ENCODE results near the gene CUX1.

The CUX1 gene

GRCh38 chr7:102211590-102212550 is 394.4 kb downstream of the CUX1 start:
- H2AFZ ChIP-seq (ENCODE audit: low read length, unreplicated experiment), result no peak overlapping the region
- no peaks in the 10 kb centered on the region for H3K4me1 ChIP-seq (ENCODE audit: control insufficient read depth, insufficient read depth, low read length, unreplicated experiment)
- H3K79me2 ChIP-seq (ENCODE audit: control insufficient read depth, insufficient read depth, low read length, unreplicated experiment), result no peaks in the 10 kb centered on the region
- no peaks in the 10 kb centered on the region for H3K36me3 ChIP-seq (ENCODE audit: insufficient read depth, low read length)
- H3K4me3 ChIP-seq (ENCODE audit: low read depth, low read length), result no peak overlapping the region
- H3K27me3 ChIP-seq (ENCODE audit: insufficient read depth, low read length), result no peaks in the 10 kb centered on the region
- no peak overlapping the region for H3K27ac ChIP-seq (ENCODE audit: low read depth, low read length)

GRCh38 chr7:102214477-102215072 is 397.1 kb downstream of the CUX1 start:
- H3K27ac ChIP-seq (ENCODE audit: low read depth, low read length), result no peak overlapping the region
- no peaks in the 10 kb centered on the region for H3K36me3 ChIP-seq (ENCODE audit: insufficient read depth, low read length)
- H3K4me1 ChIP-seq (ENCODE audit: control insufficient read depth, insufficient read depth, low read length, unreplicated experiment), result no peaks in the 10 kb centered on the region
- no peak overlapping the region for H2AFZ ChIP-seq (ENCODE audit: low read length, unreplicated experiment)
- no peak overlapping the region for H3K4me3 ChIP-seq (ENCODE audit: low read depth, low read length)
- no peaks in the 10 kb centered on the region for H3K79me2 ChIP-seq (ENCODE audit: control insufficient read depth, insufficient read depth, low read length, unreplicated experiment)
- H3K27me3 ChIP-seq (ENCODE audit: insufficient read depth, low read length), result no peaks in the 10 kb centered on the region

GRCh38 chr7:102215256-102215655 is 397.8 kb downstream of the CUX1 start:
- Histone ChIP-seq H2AFZ (ENCODE audit: low read length, unreplicated experiment) (no peak overlapping the region), H3K27ac (ENCODE audit: low read depth, low read length) (no peak overlapping the region), H3K27me3 (ENCODE audit: insufficient read depth, low read length) (no peaks in the 10 kb centered on the region), H3K4me3 (ENCODE audit: low read depth, low read length) (no peak overlapping the region), H3K79me2 (ENCODE audit: control insufficient read depth, insufficient read depth, low read length, unreplicated experiment) (no peaks in the 10 kb centered on the region), H3K36me3 (ENCODE audit: insufficient read depth, low read length) (no peaks in the 10 kb centered on the region), H3K4me1 (ENCODE audit: control insufficient read depth, insufficient read depth, low read length, unreplicated experiment) (no peaks in the 10 kb centered on the region)

GRCh38 chr7:102215711-102216110 is 398.3 kb downstream of the CUX1 start:
- Histone ChIP-seq H3K36me3 (ENCODE audit: insufficient read depth, low read length) (no peaks in the 10 kb centered on the region), H3K4me3 (ENCODE audit: low read depth, low read length) (no peak overlapping the region), H3K79me2 (ENCODE audit: control insufficient read depth, insufficient read depth, low read length, unreplicated experiment) (no peaks in the 10 kb centered on the region), H3K4me1 (ENCODE audit: control insufficient read depth, insufficient read depth, low read length, unreplicated experiment) (no peaks in the 10 kb centered on the region), H2AFZ (ENCODE audit: low read length, unreplicated experiment) (no peak overlapping the region), H3K27me3 (ENCODE audit: insufficient read depth, low read length) (no peaks in the 10 kb centered on the region), H3K27ac (ENCODE audit: low read depth, low read length) (no peak overlapping the region)

GRCh38 chr7:102216573-102217314 is 399.3 kb downstream of the CUX1 start:
- H3K79me2 ChIP-seq (ENCODE audit: control insufficient read depth, insufficient read depth, low read length, unreplicated experiment), result no peaks in the 10 kb centered on the region
- H3K4me1 ChIP-seq (ENCODE audit: control insufficient read depth, insufficient read depth, low read length, unreplicated experiment), result no peaks in the 10 kb centered on the region
- no peak overlapping the region for H2AFZ ChIP-seq (ENCODE audit: low read length, unreplicated experiment)
- H3K36me3 ChIP-seq (ENCODE audit: insufficient read depth, low read length), result no peaks in the 10 kb centered on the region
- H3K27ac ChIP-seq (ENCODE audit: low read depth, low read length), result no peak overlapping the region
- H3K27me3 ChIP-seq (ENCODE audit: insufficient read depth, low read length), result no peaks in the 10 kb centered on the region
- H3K4me3 ChIP-seq (ENCODE audit: low read depth, low read length), result no peak overlapping the region

- no peaks in the 10 kb centered on the region for H3K79me2 ChIP-seq (ENCODE audit: control insufficient read depth, insufficient read depth, low read length, unreplicated experiment)
- H3K4me1 ChIP-seq (ENCODE audit: control insufficient read depth, insufficient read depth, low read length, unreplicated experiment), result no peaks in the 10 kb centered on the region
- H3K27ac ChIP-seq (ENCODE audit: low read depth, low read length), result no peak overlapping the region
- no peak overlapping the region for H2AFZ ChIP-seq (ENCODE audit: low read length, unreplicated experiment)
- no peaks in the 10 kb centered on the region for H3K27me3 ChIP-seq (ENCODE audit: insufficient read depth, low read length)
- H3K36me3 ChIP-seq (ENCODE audit: insufficient read depth, low read length), result no peaks in the 10 kb centered on the region
- no peak overlapping the region for H3K4me3 ChIP-seq (ENCODE audit: low read depth, low read length)
Observed at GRCh38 chr7:102220229-102220850, 402.9 kb downstream of the CUX1 start.

GRCh38 chr7:102220960-102221800 is 403.8 kb downstream of the CUX1 start:
- no peak overlapping the region; the same call in 1 of the 2 replicates for H3K27ac ChIP-seq (ENCODE audit: low read depth, low read length)
- no peaks in the 10 kb centered on the region for H3K36me3 ChIP-seq (ENCODE audit: insufficient read depth, low read length)
- H3K27me3 ChIP-seq (ENCODE audit: insufficient read depth, low read length), result no peaks in the 10 kb centered on the region
- no peaks in the 10 kb centered on the region for H3K4me1 ChIP-seq (ENCODE audit: control insufficient read depth, insufficient read depth, low read length, unreplicated experiment)
- no peaks in the 10 kb centered on the region for H3K79me2 ChIP-seq (ENCODE audit: control insufficient read depth, insufficient read depth, low read length, unreplicated experiment)
- no peak overlapping the region for H3K4me3 ChIP-seq (ENCODE audit: low read depth, low read length)
- H2AFZ ChIP-seq (ENCODE audit: low read length, unreplicated experiment), result no peak overlapping the region

GRCh38 chr7:102221961-102222360 is 404.5 kb downstream of the CUX1 start:
- Histone ChIP-seq H3K79me2 (ENCODE audit: control insufficient read depth, insufficient read depth, low read length, unreplicated experiment) (no peaks in the 10 kb centered on the region), H3K4me3 (ENCODE audit: low read depth, low read length) (no peak overlapping the region), H3K27me3 (ENCODE audit: insufficient read depth, low read length) (no peaks in the 10 kb centered on the region), H3K27ac (ENCODE audit: low read depth, low read length) (no peak overlapping the region), H3K4me1 (ENCODE audit: control insufficient read depth, insufficient read depth, low read length, unreplicated experiment) (no peaks in the 10 kb centered on the region), H2AFZ (ENCODE audit: low read length, unreplicated experiment) (no peak overlapping the region), H3K36me3 (ENCODE audit: insufficient read depth, low read length) (no peaks in the 10 kb centered on the region)

- H3K36me3 ChIP-seq (ENCODE audit: insufficient read depth, low read length), result no peaks in the 10 kb centered on the region
- H3K4me3 ChIP-seq (ENCODE audit: low read depth, low read length), result no peak overlapping the region
- H3K27me3 ChIP-seq (ENCODE audit: insufficient read depth, low read length), result no peaks in the 10 kb centered on the region
- H3K4me1 ChIP-seq (ENCODE audit: control insufficient read depth, insufficient read depth, low read length, unreplicated experiment), result no peaks in the 10 kb centered on the region
- no peak overlapping the region for H2AFZ ChIP-seq (ENCODE audit: low read length, unreplicated experiment)
- no peak overlapping the region for H3K27ac ChIP-seq (ENCODE audit: low read depth, low read length)
- no peaks in the 10 kb centered on the region for H3K79me2 ChIP-seq (ENCODE audit: control insufficient read depth, insufficient read depth, low read length, unreplicated experiment)
Observed at GRCh38 chr7:102222445-102222844, 405.0 kb downstream of the CUX1 start.

- Histone ChIP-seq H3K79me2 (ENCODE audit: control insufficient read depth, insufficient read depth, low read length, unreplicated experiment) (no peaks in the 10 kb centered on the region), H2AFZ (ENCODE audit: low read length, unreplicated experiment) (no peak overlapping the region), H3K27me3 (ENCODE audit: insufficient read depth, low read length) (no peaks in the 10 kb centered on the region), H3K36me3 (ENCODE audit: insufficient read depth, low read length) (no peaks in the 10 kb centered on the region), H3K4me1 (ENCODE audit: control insufficient read depth, insufficient read depth, low read length, unreplicated experiment) (no peaks in the 10 kb centered on the region), H3K27ac (ENCODE audit: low read depth, low read length) (no peak overlapping the region), H3K4me3 (ENCODE audit: low read depth, low read length) (no peak overlapping the region)
Observed at GRCh38 chr7:102223184-102223583, 405.8 kb downstream of the CUX1 start.
